GM12874 (cell line): ENCODE measurements around the gene LRIT1.

Source experiments
- CTCF ChIP-seq: IDR thresholded peaks from 2 replicates; pipeline ENCODE4 v1.5.1; 2011; ENCODE audit warnings: low read depth, mild to moderate bottlenecking, control low read depth, low read length, moderate library complexity; ENCODE audit not compliant: insufficient read depth

The LRIT1 gene

GRCh38 chr10:84195044-84195830 is 46.1 kb downstream of the LRIT1 start:
- TF ChIP-seq CTCF = no peak

GRCh38 chr10:84194424-84195043 is 46.8 kb downstream of the LRIT1 start, which contains the start of gene CDHR1:
TSS of gene CDHR1 (plus strand) at chr10:84194537. CDS start at chr10:84194761, 224 bp downstream.
- no peak for TF ChIP-seq CTCF

GRCh38 chr10:84193846-84194423 is 47.4 kb downstream of the LRIT1 start:
- no peak for TF ChIP-seq CTCF

GRCh38 chr10:84193327-84193726 is 48.0 kb downstream of the LRIT1 start:
- no peak for TF ChIP-seq CTCF

DNA sequence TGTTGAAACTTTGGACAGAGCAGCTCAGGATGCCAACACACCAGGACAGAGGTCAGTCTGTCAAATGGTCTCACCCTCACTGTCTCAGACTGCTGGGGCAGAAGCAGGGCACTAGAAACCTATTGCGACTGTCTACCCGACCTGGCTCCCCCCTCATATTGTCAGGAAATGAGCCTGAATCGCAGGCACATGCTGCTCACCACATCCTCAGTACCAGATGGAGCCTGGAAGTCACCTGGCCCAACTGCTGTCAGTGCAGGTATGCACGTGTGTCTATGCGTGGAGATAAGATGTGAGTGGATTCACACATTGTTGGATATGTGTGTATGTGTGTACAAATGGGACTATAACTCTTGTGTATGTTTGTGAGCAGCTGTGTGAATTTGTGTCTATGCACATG is 50.2 kb downstream of the LRIT1 start:
- TF ChIP-seq CTCF = no peak

GRCh38 chr10:84190621-84191020 is 50.7 kb downstream of the LRIT1 start:
- no peak for TF ChIP-seq CTCF

DNA sequence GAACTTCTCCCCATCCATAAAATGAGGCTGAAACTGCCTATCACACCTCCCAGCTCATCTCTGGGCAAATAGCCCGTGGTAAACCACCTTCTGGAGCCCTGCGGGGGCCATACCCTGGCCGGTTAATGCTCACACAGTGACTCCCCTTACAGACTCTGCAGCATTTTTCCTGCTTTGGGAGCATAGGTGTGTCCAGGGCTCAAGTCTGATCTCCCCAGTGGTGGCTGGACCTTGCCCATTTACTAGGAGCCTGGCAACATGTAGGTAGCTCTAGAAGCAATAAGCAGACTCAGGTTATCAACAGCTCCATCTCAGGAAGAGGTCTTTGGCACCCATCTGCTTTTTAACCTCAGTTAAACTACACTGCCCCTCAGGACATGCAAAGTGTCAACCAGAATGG is 52.5 kb downstream of the LRIT1 start:
- no peak for TF ChIP-seq CTCF
